NCI-H187 (cell line): ENCODE data around the gene SLC12A8.

Source experiments
- DNase-seq, 2 experiments: peaks; one replicate each; lab custom pipeline; 2025; lab: John Stamatoyannopoulos, UW

The SLC12A8 gene

DNA sequence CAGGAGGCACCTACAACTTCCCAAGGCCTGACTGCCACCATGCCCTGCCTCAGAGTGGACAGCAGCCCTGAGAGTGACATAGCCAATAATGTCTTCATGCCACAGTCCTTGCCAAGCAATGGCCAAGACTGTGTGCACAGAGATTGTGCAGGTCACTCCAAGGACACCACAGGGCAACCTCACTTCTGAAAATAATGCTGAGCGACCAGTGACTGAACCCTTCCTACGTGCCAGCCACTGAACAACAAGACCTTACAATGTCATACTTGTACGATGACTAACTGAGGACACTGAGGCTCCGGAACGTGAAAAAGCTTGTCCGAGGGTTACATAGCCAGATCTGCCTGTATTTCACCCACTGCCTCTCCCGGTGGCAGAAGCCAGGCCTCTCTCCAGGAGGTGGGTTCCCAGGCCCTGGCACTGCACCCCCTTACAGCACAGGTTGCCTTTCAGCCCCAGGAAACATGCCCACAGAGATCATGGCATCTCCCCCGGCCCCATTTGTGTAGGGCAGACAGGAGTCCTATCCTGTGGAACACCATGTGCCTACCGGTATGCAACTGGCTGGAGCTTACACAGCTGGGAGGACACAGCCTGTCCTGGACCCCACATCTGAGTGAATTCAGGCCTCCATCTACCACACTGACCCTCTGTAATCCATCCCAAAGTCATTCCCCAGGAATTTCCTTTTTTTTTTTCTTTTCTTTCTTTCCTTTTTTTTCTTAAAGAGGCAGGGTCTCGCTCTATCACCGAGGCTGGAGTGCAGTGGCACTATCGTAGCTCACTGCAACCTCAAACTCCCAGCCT lies 72.3 kb downstream of the SLC12A8 start:
- DNase-seq, result no peak

DNA sequence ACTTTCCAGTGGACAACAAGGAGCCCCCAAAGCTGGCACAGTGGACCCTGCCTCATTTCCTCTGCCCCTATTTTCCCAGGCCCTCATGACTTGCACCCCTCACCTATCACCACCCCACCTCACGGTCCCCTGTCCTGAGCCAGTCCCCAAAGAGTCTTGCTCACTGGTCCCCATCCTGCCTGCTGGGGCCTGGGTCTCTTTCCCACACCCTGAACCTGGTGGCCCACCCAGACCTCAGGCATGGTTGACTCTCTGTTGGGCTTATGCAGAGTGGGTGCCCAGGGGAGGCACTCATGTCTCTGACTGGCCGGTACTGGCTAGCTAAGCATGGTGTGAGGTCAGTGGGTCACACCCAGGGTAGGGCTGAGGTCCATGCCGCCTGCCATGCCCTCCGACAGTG lies 73.2 kb downstream of the SLC12A8 start:
- DNase-seq, result no peak

DNA sequence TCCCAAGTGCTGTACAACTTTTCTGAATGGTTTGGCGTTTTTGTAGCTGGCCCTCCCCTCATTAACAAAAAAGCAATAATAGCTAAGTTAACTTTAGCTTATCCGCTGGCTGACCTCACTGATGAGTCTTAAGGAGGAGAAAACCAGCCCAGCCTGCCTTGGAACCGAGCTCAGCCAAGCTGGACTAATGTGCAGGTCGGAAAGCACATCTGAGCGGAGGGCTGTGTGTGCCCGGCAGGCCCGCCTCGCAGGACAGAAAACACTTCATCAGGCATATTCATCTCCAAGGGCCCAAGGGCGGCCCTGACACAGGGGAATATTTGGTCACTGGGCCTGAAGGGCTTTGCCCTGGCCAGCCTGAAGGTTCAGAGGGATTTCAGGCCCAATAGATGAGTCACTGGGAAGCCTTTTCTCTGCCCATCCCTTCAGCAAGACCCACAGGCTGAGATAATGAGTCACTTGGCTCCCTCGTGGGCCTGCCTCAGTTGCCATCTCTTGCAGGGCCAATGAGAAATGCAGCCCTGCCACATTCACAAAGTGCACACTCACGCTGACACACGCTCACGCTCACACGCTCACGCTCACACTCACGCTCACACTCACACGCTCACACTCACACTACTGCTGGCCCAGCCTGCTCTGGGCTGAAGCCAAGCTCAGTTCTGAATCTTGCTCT lies 75.1 kb downstream of the SLC12A8 start:
- DNase-seq, result no peak

DNA sequence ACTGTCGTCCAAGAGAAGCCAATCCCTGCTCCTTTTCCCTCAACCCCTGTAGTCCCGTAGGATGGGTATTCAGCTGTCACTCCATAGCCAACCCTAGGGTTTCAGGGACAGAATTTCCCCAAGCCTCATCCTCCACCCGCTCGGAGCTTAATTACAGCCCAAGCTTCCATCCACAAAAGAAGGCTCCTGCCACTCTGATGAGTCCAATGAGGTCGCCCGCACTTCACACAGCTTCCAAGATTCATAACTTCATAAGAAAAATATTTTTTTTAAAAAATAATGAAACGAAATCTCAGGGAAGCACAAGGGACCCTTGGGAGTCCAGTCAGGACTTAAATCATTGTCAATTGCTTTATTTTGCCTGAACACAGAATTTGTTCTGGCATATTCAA lies 75.6 kb downstream of the SLC12A8 start:
- no peak for DNase-seq

DNA sequence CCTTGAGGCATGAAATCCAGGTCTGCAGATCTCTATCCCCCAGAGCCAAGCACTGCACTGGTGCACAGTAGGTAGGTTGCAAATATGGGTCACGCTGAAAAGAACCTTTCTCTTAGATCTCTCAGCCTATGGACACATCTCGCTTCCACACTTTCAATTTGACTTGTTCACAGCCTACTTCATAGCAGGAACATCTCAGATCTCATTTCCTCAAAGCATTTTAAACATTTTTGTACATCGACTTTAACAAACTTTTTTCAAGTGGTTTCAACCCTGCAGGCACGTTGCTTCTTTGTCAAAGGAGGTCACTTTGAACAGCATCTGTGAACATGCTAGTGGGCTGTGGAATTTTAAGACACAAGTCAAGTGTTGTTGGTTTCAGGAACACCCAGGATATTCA lies 76.0 kb downstream of the SLC12A8 start:
- DNase-seq, result no peak

DNA sequence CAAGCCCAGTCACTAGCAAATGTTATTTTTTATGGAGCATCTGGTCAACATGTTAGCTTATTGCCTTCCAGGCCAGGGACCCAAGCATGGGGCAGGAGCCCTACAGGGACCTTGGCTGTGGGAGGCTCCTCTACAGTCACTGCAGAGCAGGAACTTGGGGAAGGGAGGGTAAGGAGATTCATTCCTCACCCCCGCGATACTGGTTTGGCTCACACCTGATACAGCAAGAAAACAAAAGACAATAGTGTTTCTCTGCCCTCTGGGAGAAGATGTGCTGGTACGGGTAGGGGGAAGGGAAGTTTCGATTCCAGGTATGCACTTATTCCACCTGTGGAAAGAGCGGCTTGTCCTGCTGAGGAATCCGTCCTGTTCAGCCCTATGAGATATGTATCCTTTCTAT lies 77.6 kb downstream of the SLC12A8 start:
- no peak for DNase-seq

DNA sequence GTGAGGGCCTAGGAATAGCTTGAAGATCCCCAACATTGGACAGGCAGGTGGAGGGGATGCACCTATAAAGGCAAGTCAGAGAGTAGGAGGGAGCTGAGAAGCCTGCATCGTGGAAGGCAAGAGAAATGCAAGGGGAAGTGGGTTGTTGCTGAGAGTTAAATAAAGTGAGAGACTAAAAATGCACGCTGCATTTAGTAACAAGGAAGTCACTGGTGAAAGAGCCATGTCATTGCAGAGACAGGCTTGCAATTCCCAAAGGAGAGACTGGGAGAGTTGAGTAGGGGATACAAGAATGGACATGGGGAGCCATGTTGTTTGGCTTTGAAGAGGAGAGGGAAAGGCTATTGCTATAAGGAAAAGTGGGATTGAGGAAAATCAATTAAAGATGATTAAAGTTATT lies 79.7 kb downstream of the SLC12A8 start:
- DNase-seq, result no peak

DNA sequence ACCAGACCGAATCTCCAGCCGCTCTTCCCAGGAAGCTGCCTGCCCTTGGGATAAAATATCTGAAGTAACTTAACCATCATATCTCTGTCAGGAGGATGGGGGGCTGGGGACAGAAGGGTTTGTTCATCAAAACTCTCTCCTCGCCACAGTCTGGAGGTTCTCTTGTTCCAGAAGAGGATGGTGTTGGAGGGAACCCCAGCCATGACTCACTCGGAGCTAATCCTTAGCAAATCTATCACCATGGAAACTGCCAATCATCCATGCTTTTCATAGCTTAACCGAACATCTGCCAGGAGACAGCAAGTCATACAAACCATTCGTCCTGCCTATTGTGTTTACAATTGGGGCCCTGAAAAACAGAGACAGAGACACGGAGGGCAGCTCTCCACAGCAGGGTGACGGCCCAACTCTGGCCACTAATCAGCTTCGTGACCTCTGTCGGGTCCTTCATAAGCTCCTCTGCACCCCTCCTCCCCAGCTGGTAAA lies 83.0 kb downstream of the SLC12A8 start:
- DNase-seq, result no peak

DNA sequence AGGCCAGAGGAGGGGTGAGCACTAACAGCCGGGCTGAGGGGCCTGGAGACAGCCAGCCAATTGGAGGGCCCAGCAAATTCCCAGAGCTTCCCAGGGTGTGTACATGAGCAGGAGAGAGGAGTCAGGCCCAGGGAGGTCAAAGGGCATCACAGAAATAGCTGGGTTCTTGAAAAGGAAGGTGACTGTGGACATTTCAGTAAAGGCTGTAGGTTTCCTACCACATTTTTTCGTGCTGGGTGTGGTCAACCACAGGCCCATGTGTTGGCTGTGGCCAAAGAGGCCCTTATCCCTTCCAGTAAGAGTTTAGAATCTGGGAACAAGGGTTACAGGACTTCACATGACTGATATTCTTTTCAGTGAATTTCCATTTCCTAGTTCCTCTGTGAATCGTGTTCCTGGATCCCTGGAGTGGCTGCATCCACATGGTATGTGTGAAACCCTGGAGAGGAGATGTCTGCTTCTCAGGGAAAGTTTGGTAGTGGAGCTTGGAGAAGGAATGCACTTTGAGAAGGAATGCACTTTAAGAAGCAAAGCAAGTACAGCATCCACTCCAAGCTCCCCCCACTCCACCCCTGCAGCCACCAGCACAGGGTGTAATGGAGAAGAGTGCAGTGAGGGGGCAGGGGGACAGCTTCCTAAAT lies 83.6 kb downstream of the SLC12A8 start:
- no peak for DNase-seq

DNA sequence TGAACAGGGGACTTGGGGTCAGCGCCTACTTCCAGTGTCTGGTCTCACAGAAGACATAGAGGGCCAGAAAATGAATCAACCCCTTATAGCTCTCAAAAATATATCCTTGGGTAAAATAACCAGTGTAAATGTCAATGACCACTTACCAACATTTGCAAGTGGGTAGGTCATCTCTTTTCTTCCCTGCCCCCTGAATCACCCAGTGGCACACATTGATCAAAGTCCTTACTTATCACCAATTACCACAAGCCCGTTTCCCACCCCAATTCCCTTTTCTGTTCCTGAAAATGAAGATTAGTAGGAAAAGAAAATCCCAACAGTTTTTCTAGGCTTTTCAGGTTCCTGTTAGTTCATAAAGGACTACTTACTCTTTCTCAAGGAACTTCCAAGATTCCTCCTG lies 86.2 kb downstream of the SLC12A8 start:
- DNase-seq, result no peak

DNA sequence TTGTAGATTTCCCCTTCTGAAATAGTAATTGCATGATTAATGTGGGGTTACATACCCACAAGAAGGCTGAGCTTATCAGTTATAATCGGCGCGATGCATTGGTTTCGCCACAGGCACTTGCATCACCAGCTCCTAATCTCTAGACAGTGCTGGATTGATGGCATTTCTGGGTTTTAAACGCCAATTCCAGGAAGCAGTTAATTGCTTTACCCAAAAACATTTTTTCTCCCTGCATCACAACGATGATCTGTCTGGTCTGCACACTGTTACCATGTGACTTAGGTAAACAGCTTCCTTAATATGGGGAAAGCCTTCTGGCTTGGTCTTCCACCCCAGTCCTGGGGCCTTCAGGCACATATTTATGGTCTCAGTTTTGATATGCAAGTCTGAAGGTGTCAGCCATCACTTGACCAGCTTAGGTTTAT lies 86.7 kb downstream of the SLC12A8 start:
- no peak for DNase-seq

DNA sequence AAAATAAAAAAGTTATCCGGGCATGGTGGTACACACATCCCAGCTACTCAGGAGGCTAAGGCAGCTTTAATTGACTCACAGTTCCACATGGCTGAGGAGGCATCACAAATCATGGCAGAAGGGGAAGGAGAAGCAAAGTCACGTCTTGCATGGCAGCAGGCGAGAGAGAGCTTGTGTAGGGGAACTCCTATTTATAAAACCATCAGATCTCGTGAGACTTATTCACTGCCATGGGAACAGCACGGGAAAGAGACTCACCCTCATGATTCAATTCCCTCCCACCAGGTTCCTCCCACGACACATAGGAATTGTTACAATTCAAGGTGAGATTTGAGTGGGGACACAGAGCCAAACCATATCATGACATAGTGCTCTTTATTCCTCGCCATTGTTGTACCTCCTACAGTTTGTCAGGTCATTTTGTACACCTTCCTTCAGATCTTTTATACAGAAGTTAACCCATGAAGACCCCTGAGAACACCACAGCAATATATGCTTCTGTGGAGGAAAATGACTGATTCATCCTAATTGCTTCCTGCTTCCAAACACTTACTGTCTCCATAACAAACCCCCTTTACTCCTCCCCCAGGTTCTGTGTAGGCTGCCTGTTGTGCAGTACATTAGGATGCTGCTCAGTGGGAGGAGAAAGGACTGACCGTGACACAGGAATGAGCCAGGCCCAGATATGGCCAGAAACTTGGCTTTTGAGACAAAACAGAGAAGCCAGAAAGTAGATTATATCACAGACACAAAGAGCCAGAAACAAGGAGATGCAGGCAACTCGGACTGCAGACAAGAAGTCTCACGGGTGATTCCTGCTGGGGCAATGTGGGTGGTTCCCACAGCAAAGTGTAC lies 88.9 kb downstream of the SLC12A8 start:
- no peak for DNase-seq

DNA sequence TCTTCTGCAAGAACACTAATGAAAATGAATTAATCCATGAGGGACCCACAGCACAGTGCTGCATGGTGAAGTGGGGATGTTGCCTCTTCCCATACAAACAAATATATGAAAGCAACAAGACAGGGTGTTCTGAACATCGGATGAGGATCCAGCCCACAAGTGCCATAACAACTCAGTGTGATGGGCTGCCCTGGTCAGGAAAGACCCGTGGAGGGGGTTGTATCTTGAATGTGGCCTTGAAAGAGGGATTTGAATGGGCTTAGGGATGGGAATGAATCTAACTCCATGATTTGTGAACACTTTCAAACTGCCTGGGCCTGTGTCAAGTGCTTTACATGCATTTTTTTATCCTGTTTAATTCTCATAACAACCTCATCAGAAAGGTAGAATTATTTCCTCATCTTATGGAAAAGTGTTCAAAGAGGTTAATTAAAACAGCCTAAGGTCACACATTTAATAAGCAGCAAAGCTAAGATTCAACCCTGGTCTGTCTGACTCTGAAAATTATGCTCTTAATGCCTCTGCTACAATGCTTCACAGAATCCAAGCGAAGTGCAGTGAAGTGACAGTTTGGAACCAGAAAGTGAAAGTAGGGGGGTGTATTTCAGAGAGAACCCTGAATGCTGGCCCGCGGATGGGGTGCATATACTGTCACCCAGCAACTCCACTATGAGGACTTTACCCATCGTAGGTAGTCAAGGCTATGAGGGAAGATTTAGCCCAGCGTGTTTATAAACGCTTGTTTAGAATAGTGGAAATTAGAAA lies 91.1 kb downstream of the SLC12A8 start:
- DNase-seq, result no peak

DNA sequence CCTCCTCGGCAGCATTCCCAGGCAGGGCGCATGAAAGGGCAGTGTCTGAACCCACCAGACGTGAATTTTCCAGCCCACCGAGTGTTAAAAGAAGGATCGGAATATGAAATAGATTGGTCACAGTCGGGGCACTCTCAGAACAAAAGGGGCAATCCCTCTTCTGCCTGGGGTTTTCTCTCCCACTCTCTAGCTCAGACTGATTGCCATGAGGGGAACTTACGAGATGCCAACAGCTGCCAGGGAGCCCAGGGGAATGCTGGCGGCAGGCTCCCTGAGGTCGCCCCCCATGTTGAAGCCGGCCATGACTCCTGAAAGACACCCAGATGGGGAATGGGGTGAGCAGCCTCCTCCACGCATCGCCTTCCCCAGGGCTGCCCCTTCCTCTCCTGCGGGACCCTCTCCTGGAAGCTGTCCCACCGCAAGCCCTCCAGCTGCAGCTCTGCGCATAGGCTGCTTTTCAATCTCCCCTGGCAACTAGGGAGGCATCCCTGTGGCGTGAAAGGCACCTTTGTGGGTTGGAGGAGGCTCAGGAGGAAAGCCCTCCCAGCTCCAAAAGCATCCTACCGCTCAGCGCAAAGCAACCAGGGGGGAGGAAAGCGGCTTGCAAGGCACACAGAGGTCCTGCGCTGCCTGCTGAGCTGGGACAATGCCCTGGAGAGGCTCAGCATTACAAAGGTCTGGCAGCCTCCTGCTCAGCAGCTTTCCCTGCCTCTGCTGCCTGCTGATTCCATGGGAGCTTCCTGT lies 92.0 kb downstream of the SLC12A8 start:
- DNase-seq, result no peak

DNA sequence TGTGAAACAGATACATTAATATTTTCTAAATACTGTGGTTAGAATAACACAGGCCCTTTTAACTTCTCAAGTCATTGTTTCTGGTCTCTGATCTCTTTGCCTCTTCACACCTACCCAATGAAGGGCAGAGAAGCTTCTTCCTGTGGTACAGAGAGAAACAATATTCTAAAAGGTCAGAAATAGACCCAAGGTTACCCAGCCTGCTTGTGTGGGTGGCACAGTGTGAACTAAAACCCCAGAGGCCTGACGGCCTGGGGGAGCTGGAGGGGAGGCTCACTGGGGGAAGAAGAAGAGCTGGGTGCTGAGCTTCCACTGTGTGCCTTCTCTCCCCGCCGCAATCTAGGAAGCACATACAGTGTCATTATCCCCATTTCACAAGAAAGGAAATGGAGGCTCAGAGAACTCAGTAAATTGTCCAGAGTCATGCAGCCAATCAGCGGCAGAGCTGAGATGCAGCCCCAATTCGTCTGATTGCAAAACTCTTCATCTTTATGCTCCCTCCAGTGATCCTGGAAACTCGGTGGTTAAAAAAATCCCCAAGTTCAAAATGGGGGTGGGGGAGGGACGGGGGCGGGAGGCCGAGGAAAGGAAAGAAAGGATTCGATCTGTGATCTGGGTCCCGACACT lies 92.7 kb downstream of the SLC12A8 start:
- no peak for DNase-seq

DNA sequence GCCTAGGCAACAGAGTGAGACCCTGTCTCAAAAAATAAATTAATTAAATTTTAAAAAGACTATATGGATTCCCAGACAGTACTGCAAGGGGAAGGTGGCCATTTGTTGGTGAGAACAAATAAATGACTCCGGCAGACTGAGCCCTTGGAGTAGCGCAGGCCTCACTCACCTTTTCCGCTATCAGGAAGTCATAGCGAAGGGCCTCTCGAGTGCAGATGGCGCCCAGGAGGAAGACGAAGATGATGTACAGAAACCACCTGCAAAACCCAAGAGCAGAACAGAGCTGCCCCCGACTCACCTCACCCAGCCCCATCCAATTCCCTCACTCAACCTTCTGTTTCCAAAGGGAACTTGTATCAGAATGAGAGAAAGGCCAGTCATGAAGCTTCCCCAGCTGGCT lies 93.9 kb downstream of the SLC12A8 start:
- DNase-seq, result no peak

DNA sequence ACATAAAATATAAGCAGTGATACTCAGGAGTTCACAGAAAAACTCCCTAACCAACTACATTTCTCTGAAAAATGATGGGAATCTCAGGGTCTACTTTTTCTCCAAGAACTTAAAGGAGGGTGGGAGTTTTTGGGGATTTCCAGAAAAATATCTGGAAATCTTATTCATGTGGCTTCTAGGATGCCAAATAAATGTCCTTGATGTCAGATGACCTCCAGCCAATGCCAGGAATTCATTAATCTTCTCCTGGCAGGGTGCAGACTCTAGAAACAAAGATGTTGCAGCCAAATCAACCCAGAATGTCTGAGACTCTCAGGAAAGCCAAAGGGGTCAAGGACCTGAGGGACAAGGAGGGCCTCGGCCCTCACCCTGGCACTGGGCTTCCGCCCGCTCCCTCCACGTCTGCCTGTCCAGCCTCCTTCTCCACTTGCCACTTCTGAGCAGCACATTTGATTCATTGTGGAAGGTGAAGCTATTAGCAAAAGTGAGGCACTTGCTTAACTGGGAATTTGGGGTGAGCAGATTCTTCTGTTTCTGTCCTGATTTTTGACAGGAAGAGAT lies 94.8 kb downstream of the SLC12A8 start:
- no peak for DNase-seq

DNA sequence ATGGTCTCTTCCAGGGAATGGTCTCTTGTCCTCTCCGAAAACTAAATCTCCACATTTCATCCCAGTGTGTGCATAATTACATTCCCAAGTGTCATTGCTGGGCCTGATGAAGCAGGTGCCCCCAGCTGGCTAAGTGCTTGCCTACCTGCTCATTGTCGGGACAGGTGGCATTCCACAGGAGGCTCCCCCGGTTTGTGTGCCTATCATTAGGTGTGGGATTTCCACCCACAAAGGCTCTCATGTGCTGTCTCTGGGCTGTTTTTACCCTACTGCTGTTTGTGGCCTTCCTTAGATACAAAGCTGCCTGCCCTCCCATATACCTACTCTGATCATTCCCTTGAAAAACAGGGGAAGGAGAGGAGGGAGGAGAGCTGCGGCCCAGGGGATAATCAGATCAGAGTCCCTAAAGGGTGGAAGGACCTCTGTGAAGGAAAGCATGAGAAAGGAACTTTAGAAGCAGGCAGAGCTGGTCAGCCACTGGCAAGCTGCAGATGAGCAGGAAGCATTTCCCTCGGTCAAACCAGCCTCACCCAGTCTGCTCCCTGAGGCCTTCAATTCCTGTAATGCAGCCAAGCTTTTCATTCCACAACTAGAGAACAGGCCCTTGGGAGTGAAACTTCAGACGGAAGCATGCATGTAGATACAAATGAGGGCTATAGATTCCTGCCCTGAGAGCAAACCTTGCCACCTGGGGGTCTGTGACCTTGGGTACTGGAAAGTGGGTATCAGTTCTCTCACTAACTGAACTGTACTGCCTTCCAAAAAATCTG lies 96.1 kb downstream of the SLC12A8 start:
- no peak for DNase-seq

DNA sequence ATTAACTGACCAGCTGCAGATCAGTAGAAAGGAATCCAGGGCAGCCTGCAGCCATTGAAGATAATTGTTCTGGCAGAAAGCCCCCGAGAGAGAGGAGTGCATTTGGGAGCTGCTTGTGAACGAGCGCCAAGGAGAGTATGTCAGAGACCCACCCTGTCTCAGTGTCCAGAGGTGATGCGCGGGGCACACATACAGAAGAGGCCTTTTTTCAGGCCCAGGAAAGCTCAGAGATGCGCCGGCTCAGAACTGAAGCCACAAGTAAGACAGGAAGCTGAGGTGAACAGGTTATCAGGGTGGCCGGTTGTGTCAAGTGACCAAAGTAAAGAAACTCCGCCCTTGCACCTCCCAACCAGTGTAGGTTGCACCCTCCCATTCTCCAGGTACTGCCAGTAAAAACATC lies 96.9 kb downstream of the SLC12A8 start:
- DNase-seq, result no peak
